HEK293T (cell line): ENCODE data around the gene PDZD2.
A peak's percentile ranks its signal among the peaks of the same experiment; 100 is the strongest.
"Not testable (repeated sequence)": the region's sequence is repeated elsewhere in the genome, so short reads cannot be mapped to it uniquely, and the experiment has no call there.

Source experiments
- CTCF ChIA-PET: fragments of 350-600 bp; formaldehyde crosslinking; extraction: SDS; loops from one replicate; lab custom pipeline; 2021; ENCODE audit warnings: antibody characterized with exemption, inconsistent platforms; lab: Yijun Ruan, JAX
- POLR2A ChIA-PET: fragments of 350-600 bp; formaldehyde crosslinking; extraction: SDS; loops from one replicate; lab custom pipeline; 2020; ENCODE audit warnings: antibody characterized with exemption, inconsistent platforms; lab: Yijun Ruan, JAX
- DNase-seq: peaks from one replicate; pipeline ENCODE4 v3.0.0; 2012; ENCODE audit warnings: mixed read lengths; ENCODE audit errors: extremely low spot score
- ARNT ChIP-seq: fragments of 450-650 bp; IDR thresholded peaks from 2 replicates; pipeline ENCODE4 v1.6.1; 2017; ENCODE audit warnings: mild to moderate bottlenecking
- BHLHE40 ChIP-seq: fragments of 450-650 bp; IDR thresholded peaks from 2 replicates; pipeline ENCODE4 v1.6.1; 2016; ENCODE audit warnings: mild to moderate bottlenecking, moderate library complexity, borderline replicate concordance
- CTBP1 ChIP-seq: fragments of 450-650 bp; IDR thresholded peaks from 2 replicates; pipeline ENCODE4 v1.6.1; 2016; ENCODE audit warnings: borderline replicate concordance
- ELF4 ChIP-seq: fragments of 450-650 bp; IDR thresholded peaks from 2 replicates; pipeline ENCODE4 v1.6.1; 2017; ENCODE audit warnings: antibody characterized with exemption
- FOXA1 ChIP-seq: fragments of 450-650 bp; IDR thresholded peaks from 2 replicates; pipeline ENCODE4 v1.6.1; 2016; ENCODE audit warnings: mild to moderate bottlenecking
- FOXK2 ChIP-seq: fragments of 450-650 bp; IDR thresholded peaks from 2 replicates; pipeline ENCODE4 v1.6.1; 2016; ENCODE audit warnings: mild to moderate bottlenecking
- FOXM1 ChIP-seq: fragments of 450-650 bp; IDR thresholded peaks from 2 replicates; pipeline ENCODE4 v1.6.1; 2017; ENCODE audit warnings: mild to moderate bottlenecking, borderline replicate concordance
- HDGF ChIP-seq: fragments of 450-650 bp; IDR thresholded peaks from 2 replicates; pipeline ENCODE4 v1.6.1; 2017; ENCODE audit warnings: antibody characterized with exemption, borderline replicate concordance
- L3MBTL2 ChIP-seq: fragments of 450-650 bp; conservative IDR thresholded peaks from 2 replicates; pipeline ENCODE4 v1.6.1; 2016; ENCODE audit warnings: mild to moderate bottlenecking
- LEF1 ChIP-seq: fragments of 450-650 bp; IDR thresholded peaks from 2 replicates; pipeline ENCODE4 v1.6.1; 2017; ENCODE audit warnings: mild to moderate bottlenecking, borderline replicate concordance
- NFRKB ChIP-seq: fragments of 450-650 bp; IDR thresholded peaks from 2 replicates; pipeline ENCODE4 v1.6.1; 2016; ENCODE audit warnings: mild to moderate bottlenecking, moderate library complexity
- SP1 ChIP-seq: fragments of 450-650 bp; IDR thresholded peaks from 2 replicates; pipeline ENCODE4 v1.6.1; 2017
- SUZ12 ChIP-seq: fragments of 450-650 bp; IDR thresholded peaks from 2 replicates; pipeline ENCODE4 v1.6.1; 2016; ENCODE audit warnings: mild to moderate bottlenecking
- TARDBP ChIP-seq: fragments of 450-650 bp; IDR thresholded peaks from 2 replicates; pipeline ENCODE4 v1.6.1; 2016
- ZNF384 ChIP-seq: fragments of 450-650 bp; IDR thresholded peaks from 2 replicates; pipeline ENCODE4 v1.6.1; 2016
- TF ChIP-seq, protein P1 (sequence below): fragments of 450-650 bp; IDR thresholded peaks from 2 replicates; pipeline ENCODE4 v1.6.1; 2016

Gene PDZD2

GRCh38 chr5:31638748-31639418, at the start of gene PDZD2:
TSS of gene PDZD2 (plus strand) at chr5:31639131.
- DNase-seq = peak; percentile 79
- CTCF ChIA-PET = interaction anchor here (0.7 to 1.5 kb wide), 5 partner anchors 23 to 170 kb away, joined by 3 to 4 read pairs (median 3); no protein-coding TSS in a partner anchor
- TF ChIP-seq, protein P1, sequence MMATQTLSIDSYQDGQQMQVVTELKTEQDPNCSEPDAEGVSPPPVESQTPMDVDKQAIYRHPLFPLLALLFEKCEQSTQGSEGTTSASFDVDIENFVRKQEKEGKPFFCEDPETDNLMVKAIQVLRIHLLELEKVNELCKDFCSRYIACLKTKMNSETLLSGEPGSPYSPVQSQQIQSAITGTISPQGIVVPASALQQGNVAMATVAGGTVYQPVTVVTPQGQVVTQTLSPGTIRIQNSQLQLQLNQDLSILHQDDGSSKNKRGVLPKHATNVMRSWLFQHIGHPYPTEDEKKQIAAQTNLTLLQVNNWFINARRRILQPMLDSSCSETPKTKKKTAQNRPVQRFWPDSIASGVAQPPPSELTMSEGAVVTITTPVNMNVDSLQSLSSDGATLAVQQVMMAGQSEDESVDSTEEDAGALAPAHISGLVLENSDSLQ = peak; percentile 82
- TF ChIP-seq L3MBTL2 = no peak
- POLR2A ChIA-PET = interaction anchor here (0.6 to 1.4 kb wide), 4 partner anchors 8 to 107 kb away, joined by 3 to 6 read pairs (median 3); partner anchors contain the start of genes C5orf22 and DROSHA

DNA sequence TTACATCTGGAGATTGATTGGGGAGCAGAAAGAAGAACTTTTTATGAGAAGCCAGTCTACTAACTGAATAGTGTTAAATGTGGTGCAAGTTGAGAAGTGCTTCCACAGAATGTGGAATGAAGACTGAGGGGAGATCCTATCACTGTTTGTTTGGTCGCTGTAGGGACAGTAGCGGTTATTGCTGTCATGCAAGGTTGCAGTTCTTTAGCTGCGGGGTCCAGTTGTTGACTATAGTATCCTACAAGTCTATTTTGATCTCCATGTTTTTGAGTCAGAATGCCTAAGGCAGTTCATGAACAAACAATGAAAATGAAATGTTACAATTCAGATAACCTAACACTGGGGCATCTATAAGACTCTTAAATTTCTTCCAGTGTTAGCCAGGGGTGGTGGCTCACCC, 45.3 kb upstream of the PDZD2 start:
- TF ChIP-seq TARDBP = no peak
- DNase-seq = no peak
- ChIA-PET POLR2A (no interaction called here), CTCF (no interaction called here)

GRCh38 chr5:31596354-31596753, 42.6 kb upstream of the PDZD2 start:
- no peak for DNase-seq
- POLR2A ChIA-PET = no interaction called here
- TF ChIP-seq LEF1 = no peak
- CTCF ChIA-PET = no interaction called here

DNA sequence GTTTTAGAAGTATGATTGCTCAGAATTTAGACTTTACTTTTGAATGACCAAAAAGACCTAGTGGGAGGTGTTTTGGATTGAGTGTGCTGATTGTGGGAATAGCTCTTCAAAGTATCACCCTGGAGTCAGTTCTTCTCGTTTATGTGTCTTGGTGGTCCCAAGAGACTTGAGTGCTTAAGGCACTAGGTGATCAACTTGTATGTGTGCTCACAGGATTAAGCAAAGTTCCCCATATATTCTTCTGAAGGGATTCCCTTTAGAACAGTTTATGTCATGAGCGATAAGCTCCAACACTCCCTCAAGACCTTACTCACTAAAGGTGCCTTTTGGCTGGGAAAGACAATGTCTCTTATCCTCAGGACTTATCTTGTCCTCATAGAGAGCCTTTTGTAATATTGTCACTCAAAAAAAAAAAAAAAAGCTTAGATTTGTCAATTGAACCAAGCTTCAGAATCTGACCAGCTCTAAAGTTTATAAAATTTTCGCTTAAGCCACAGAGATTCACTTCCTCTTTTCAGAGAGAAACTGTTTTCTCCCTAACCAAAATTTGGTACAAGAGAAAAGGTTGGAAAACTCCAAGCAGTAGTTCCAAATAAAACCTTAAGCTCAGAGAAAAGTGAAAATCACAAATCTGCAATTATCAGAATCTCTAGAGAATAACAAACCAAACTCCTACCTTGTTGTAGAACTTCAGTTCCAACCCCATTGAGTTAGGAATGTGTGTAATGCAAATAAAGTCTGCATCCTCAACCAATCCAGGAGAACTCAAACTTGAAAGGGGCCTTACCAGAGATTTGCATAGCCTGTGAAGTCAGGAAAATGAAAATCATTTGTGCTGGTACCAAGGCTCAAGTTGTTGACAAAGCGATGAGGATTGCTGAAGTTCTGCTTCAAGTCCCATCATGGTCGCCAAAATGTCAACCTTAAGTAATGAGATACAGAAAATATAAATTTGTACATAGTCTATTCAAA, 40.0 kb upstream of the PDZD2 start:
- TF ChIP-seq FOXA1 (no peak), NFRKB (no peak), TARDBP (no peak), ZNF384 (no peak), ARNT (no peak), FOXK2 (no peak), L3MBTL2 (no peak), BHLHE40 (no peak), SUZ12 (no peak), LEF1 (no peak), ELF4 (no peak), FOXM1 (no peak), SP1 (no peak), HDGF (no peak), CTBP1 (no peak)
- TF ChIP-seq, protein P1 = no peak
- POLR2A ChIA-PET = no interaction called here

DNA sequence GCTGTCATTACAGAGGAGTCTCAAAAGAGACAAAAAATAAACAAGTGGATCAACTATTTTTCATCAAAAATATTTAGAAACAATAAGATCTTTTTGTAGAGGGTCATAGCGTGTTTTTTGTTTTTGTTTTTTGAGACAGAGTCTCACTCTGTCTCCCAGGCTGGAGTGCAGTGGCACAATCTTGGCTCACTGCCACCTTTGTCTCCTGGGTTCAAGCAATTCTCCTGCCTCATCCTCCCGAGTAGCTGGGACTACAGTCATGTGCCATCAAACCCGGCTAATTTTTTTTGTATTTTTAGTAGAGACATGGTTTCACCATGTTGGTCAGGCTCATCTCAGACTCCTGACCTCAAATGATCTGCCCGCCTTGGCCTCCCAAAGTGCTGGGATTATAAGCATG, 36.6 kb upstream of the PDZD2 start:
- CTCF ChIA-PET, POLR2A ChIA-PET: not testable (repeated sequence)

More for the DNA sequence above, 40.0 kb upstream of the PDZD2 start:
- DNase-seq = no peak
- CTCF ChIA-PET = no interaction called here

GRCh38 chr5:31604240-31604639, 34.7 kb upstream of the PDZD2 start:
- TF ChIP-seq HDGF (no peak), NFRKB (no peak), ARNT (no peak), TARDBP (no peak), BHLHE40 (no peak), ELF4 (no peak), SP1 (no peak), L3MBTL2 (no peak), ZNF384 (no peak), LEF1 (no peak)
- CTCF ChIA-PET = no interaction called here
- POLR2A ChIA-PET = no interaction called here
- DNase-seq = no peak

More for the DNA sequence above, 36.6 kb upstream of the PDZD2 start:
- DNase-seq = not testable (repeated sequence)

DNA sequence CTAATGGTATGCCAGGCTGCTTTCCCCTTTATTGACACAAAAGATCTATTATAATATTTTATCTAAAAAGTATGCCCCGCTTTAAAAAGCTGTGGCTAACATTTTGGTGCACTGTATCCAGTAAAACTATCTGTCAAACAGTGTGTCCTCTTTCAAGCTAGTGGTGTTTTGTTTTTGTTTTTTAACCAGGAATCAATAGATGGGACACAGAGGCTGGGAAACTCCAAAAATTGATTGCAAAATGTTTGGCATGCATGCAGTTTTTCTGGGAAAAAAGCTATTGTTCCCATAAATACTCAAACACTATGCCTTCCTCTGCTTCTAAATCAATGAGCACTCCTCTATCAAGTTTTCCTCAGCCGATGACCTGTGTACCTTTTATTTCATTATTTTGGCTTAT, 34.3 kb upstream of the PDZD2 start:
- ChIA-PET POLR2A (no interaction called here), CTCF (interaction anchor here (0.6 kb wide), 1 partner anchor 65 kb away, joined by 3 read pairs; no protein-coding TSS in a partner anchor)
- TF ChIP-seq L3MBTL2 (no peak), ELF4 (no peak), CTBP1 (no peak)
- TF ChIP-seq, protein P1 = no peak
- no peak for DNase-seq
